SH-SY5Y (cell line): ENCODE measurements around the gene TMEM271.

Source experiments
- GATA2 ChIP-seq: IDR thresholded peaks from 2 replicates; pipeline ENCODE4 v1.6.1; 2011; ENCODE audit warnings: mild to moderate bottlenecking, low read depth, low read length
- GATA3 ChIP-seq: IDR thresholded peaks from 2 replicates; pipeline ENCODE4 v1.6.1; 2011; ENCODE audit warnings: low read depth, mild to moderate bottlenecking, low read length, moderate library complexity

GRCh38 chr4:555566-556275 lies 20.4 kb downstream of the TMEM271 start:
- TF ChIP-seq GATA3 (no peak), GATA2 (no peak)
